Measurements from ENCODE around the gene NRTN. TPM values are rescaled to one million over a fixed set of nuclear protein-coding genes. Genes with fewer than 3 reads are reported as not detected.

NRTN gene
- total and polyA plus RNA-seq, 2 of the 13 experiments (the other 11 are each of a cell fraction or from before 2014, with no cell fraction given), result 4.1 to 5.3 TPM

GRCh38 chr19:5790559-5791520 lies 14.0 kb upstream of the NRTN start, which contains the start of gene DUS3L (continued):
- TF ChIP-seq ZSCAN31 (CRISPR knock-in tag; IDR thresholded peaks at IDR 0.05; ENCODE audit: low read depth) (peak; percentile 92), NFKB2 (CRISPR knock-in tag; IDR thresholded peaks at IDR 0.05; ENCODE audit: borderline replicate concordance) (peak; percentile 87), TRIM24 (CRISPR knock-in tag; IDR thresholded peaks at IDR 0.05) (no peak), HDAC2 (CRISPR knock-in tag; IDR thresholded peaks at IDR 0.05) (peak; percentile 74), STAT6 (CRISPR knock-in tag; IDR thresholded peaks at IDR 0.05; ENCODE audit: borderline replicate concordance) (no peak; the same call in 1 of the 2 replicates), RFX5 (IDR thresholded peaks at IDR 0.05; ENCODE audit: low read depth, low read length) (peak; percentile 20; the same call in 1 of the 2 replicates), GPBP1L1 (CRISPR knock-in tag; IDR thresholded peaks at IDR 0.05) (no peak), SIN3B (IDR thresholded peaks at IDR 0.05; ENCODE audit: low read length) (no peak), FOXK2 (IDR thresholded peaks at IDR 0.05) (0 out of 2 replicates have a peak, but pooled peaks have one; percentile 16), REXO4 (CRISPR knock-in tag; IDR thresholded peaks at IDR 0.05; ENCODE audit: borderline replicate concordance) (no peak; the same call in 1 of the 2 replicates), ZBTB7B (CRISPR knock-in tag; IDR thresholded peaks at IDR 0.05) (peak; percentile 48), WIZ (CRISPR knock-in tag; IDR thresholded peaks at IDR 0.05) (0 out of 2 replicates have a peak, but pooled peaks have one; percentile 42), ONECUT2 (CRISPR knock-in tag; IDR thresholded peaks at IDR 0.05) (no peak), ZNF10 (CRISPR knock-in tag; IDR thresholded peaks at IDR 0.05; ENCODE audit: borderline replicate concordance, low read depth) (no peak), ZNF333 (CRISPR knock-in tag; IDR thresholded peaks at IDR 0.05; ENCODE audit: borderline replicate concordance) (peak; percentile 91; the same call in 1 of the 2 replicates), ZNF101 (CRISPR knock-in tag; IDR thresholded peaks at IDR 0.05; ENCODE audit: borderline replicate concordance, low read depth) (peak; percentile 71; the same call in 1 of the 2 replicates), ZNF75D (CRISPR knock-in tag; IDR thresholded peaks at IDR 0.05; ENCODE audit: borderline replicate concordance) (peak; percentile 69; the same call in 1 of the 2 replicates), ATF7-NPFF (CRISPR knock-in tag; IDR thresholded peaks at IDR 0.05; ENCODE audit: low read depth) (peak; percentile 97; the same call in 1 of the 2 replicates), ZNF749 (CRISPR knock-in tag; IDR thresholded peaks at IDR 0.05; ENCODE audit: borderline replicate concordance) (peak; percentile 92), ZNF460 (CRISPR knock-in tag; IDR thresholded peaks at IDR 0.05; ENCODE audit: borderline replicate concordance) (peak; percentile 80; the same call in 1 of the 2 replicates), ARHGAP35 (CRISPR knock-in tag; IDR thresholded peaks at IDR 0.05; ENCODE audit: borderline replicate concordance) (peak; percentile 94), CBX1 (IDR thresholded peaks at IDR 0.05; ENCODE audit: low read depth) (peak; percentile 41), ZNF652 (CRISPR knock-in tag; IDR thresholded peaks at IDR 0.05; ENCODE audit: borderline replicate concordance, low read depth) (no peak), ZNF468 (CRISPR knock-in tag; IDR thresholded peaks at IDR 0.05) (no peak), TFAP4 (IDR thresholded peaks at IDR 0.05; ENCODE audit: borderline replicate concordance, low read depth) (peak; percentile 41; the same call in 1 of the 2 replicates)
